Kidney (tissue), 14 donors: Measurements from ENCODE around the gene CCBE1. TPM values are rescaled to one million over a fixed set of nuclear protein-coding genes. Genes with fewer than 3 reads are reported as not detected.
A peak's percentile ranks its signal among the peaks of the same experiment; 100 is the strongest.

ENCODE experiments used
- DNase-seq, 5 donors: peaks; one replicate each; pipeline ENCODE4 v3.0.0-alpha.2; 2013 to 2020
- FAIRE-seq: peaks from 2 replicates; lab custom pipeline; 2012; peaks lifted over from hg19 to GRCh38; lab: Jason Lieb, UNC
- H3K27ac ChIP-seq, 2 donors: one replicate each; pipeline ENCODE4 v1.7.0; 2013; ENCODE audit warnings: low read depth in 2 of 2, low read length in 2 of 2, inconsistent platforms in 1 of 2
- H3K27me3 ChIP-seq: one replicate; pipeline ENCODE4 v1.7.1; 2013; ENCODE audit warnings: low read length, inconsistent platforms; ENCODE audit not compliant: control insufficient read depth, insufficient read depth
- H3K36me3 ChIP-seq, 3 donors: one replicate each; pipeline versions ENCODE4 v1.7.0 to v1.7.1; 2013; ENCODE audit warnings: low read length in 3 of 3, control low read depth in 1 of 3, inconsistent platforms in 1 of 3; ENCODE audit not compliant: insufficient read depth in 3 of 3, control insufficient read depth in 2 of 3
- H3K4me1 ChIP-seq, 3 donors: one replicate each; pipeline versions ENCODE4 v1.7.0 to v1.7.1; 2013; ENCODE audit warnings: low read length in 3 of 3, inconsistent platforms in 1 of 3, low read depth in 1 of 3; ENCODE audit not compliant: control insufficient read depth in 2 of 3, insufficient read depth in 2 of 3
- H3K4me3 ChIP-seq, 3 donors: one replicate each; pipeline versions ENCODE4 v1.7.0 to v1.8.1; 2013; ENCODE audit warnings: low read length in 3 of 3, control low read depth in 1 of 3, inconsistent platforms in 1 of 3
- H3K9ac ChIP-seq, 3 donors: one replicate each; pipeline versions ENCODE4 v1.7.0 to v1.7.1; 2013; ENCODE audit warnings: low read length in 3 of 3, control low read depth in 1 of 3, inconsistent platforms in 1 of 3
- H3K9me3 ChIP-seq, 3 donors: one replicate each; pipeline versions ENCODE4 v1.7.0 to v1.7.1; 2013; ENCODE audit warnings: low read length in 3 of 3, control low read depth in 1 of 3, inconsistent platforms in 1 of 3; ENCODE audit not compliant: control insufficient read depth in 2 of 3, insufficient read depth in 1 of 3
- intact Hi-C: fragments of 100-400 bp; cut with DNase I; formaldehyde crosslinking; loops from one replicate; pipeline ENCODE4 v1.11.1; 2022
- polyA plus RNA-seq: library from polyadenylated mRNA; stranded (reverse); fragments of 350-450 nt; fragmentation: Illumina TruSeq; extraction: RNeasy Lipid Tissue Mini Kit (QIAGEN cat#74804); gene quantifications from one replicate; pipeline ENCODE4 v1.2.3, GENCODE V29; 2014; ENCODE audit warnings: low read depth, low replicate concordance; ENCODE audit not compliant: insufficient read depth
- total RNA-seq: library from RNA; stranded (reverse); fragmentation: NEBNext Ultra II Directional; extraction: Animal tissue kit (Norgen Biotek cat#: 25700); gene quantifications from one replicate; pipeline ENCODE4 v1.2.1, GENCODE V29; 2021
- TF ChIP-seq, protein P1 (sequence below): IDR thresholded peaks from 3 replicates; pipeline ENCODE4 v1.5.1; 2012; ENCODE audit warnings: mild to moderate bottlenecking, moderate library complexity, borderline replicate concordance; ENCODE audit not compliant: insufficient read depth; ENCODE audit errors: extremely low read depth
- donor health status: control.
- donor health status: control.
- donor health status: control.
- donor health status: control.
- donor health status: control.
- donor health status: DM: yes; HTN: yes; CAD: no.
- donor health status: Normal renal cell carcinoma (clear cell type).

The CCBE1 gene
- total and polyA plus RNA-seq, 2 donors from 2014 or later: 1.8 to 2.2 TPM

GRCh38 chr18:59571902-59572301, 125.3 kb downstream of the CCBE1 start:
- no peak for FAIRE-seq
- Histone ChIP-seq H3K27ac (no peak overlapping the region), H3K36me3 (no peaks in the 10 kb centered on the region), H3K4me3 (no peak overlapping the region), H3K4me1 (peaks cover 0 to 11% (median 4%) of the 10 kb centered on the region in 3 donors), H3K9me3 (no peaks in the 10 kb centered on the region), H3K27me3 (no peaks in the 10 kb centered on the region), H3K9ac (no peak overlapping the region)
- intact Hi-C loops: no loop called here
- DNase-seq: peak in 2 of 5 donors; percentile 66 to 69
- TF ChIP-seq, protein P1, sequence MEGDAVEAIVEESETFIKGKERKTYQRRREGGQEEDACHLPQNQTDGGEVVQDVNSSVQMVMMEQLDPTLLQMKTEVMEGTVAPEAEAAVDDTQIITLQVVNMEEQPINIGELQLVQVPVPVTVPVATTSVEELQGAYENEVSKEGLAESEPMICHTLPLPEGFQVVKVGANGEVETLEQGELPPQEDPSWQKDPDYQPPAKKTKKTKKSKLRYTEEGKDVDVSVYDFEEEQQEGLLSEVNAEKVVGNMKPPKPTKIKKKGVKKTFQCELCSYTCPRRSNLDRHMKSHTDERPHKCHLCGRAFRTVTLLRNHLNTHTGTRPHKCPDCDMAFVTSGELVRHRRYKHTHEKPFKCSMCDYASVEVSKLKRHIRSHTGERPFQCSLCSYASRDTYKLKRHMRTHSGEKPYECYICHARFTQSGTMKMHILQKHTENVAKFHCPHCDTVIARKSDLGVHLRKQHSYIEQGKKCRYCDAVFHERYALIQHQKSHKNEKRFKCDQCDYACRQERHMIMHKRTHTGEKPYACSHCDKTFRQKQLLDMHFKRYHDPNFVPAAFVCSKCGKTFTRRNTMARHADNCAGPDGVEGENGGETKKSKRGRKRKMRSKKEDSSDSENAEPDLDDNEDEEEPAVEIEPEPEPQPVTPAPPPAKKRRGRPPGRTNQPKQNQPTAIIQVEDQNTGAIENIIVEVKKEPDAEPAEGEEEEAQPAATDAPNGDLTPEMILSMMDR: no peak

DNA sequence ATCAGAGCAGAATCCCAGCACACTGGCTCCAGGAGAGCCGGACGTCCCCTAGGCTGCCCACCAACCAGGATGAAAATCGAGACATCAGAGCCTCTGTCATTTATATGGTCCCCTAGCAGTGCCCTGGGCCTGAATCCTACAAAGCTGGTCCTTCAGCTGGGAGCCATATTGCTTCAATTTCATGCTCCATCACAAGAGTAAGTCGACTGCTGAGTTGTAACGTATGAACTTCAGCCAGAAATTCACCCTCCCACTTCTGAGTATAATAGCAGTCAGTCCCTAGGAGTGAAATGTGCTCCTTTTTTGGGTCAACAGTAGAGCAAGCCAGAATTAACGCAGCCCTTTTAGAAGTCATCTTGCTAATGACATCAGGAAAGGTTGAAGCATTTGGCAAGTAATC, 126.4 kb downstream of the CCBE1 start:
- intact Hi-C loops: no loop called here
- peak in 1 of 5 donors; percentile 66 for DNase-seq
- Histone ChIP-seq H3K27ac (no peak overlapping the region), H3K27me3 (no peaks in the 10 kb centered on the region), H3K4me1 (peaks cover 0 to 14% (median 4%) of the 10 kb centered on the region in 3 donors), H3K9ac (no peak overlapping the region), H3K36me3 (no peaks in the 10 kb centered on the region), H3K9me3 (no peaks in the 10 kb centered on the region), H3K4me3 (no peak overlapping the region)
- no peak for FAIRE-seq
- TF ChIP-seq, protein P1: no peak

DNA sequence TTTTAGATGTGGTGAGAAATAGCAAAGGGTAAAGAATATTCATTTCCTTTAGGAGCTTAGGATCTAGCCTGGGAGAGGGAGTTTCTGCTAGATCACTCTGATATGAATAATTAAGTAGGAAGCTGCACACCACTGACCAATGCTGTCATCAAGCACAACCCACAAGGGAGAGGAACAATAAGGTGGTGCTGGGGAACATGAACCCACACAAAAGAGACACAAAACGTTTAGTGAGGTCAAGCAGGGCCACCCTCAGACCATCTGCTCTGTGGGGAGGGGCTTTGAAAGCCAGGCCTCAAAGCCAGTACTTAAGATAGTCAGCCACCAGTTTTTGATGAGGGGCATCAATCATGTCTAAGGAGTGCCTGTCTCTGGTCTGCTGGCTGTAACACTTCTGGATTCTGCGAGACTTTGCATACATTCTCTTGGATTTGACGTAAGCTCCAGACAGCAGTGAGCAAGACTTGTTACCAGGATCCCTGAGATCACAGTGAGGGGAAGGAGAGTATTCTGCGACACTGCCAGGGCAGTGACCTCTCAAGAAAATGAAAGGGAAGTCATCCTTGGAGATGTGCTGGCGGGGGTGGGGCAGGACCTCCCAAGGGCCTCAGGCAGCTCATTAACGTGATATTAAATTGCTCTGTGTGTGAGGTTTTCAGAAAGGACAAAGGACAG, 127.0 kb downstream of the CCBE1 start:
- intact Hi-C loops: no loop called here
- no peaks in the 10 kb centered on the region for H3K36me3 ChIP-seq
- H3K27ac ChIP-seq: no peak overlapping the region
- H3K9me3 ChIP-seq: no peaks in the 10 kb centered on the region
- no peaks in the 10 kb centered on the region for H3K27me3 ChIP-seq
- DNase-seq (peak in 3 of 5 donors; percentile 41 to 68 (median 66)), FAIRE-seq (no peak)
- H3K4me1 ChIP-seq: peaks cover 0 to 15% (median 4%) of the 10 kb centered on the region in 3 donors
- H3K4me3 ChIP-seq: no peak overlapping the region
- H3K9ac ChIP-seq: no peak overlapping the region
- TF ChIP-seq, protein P1: no peak
